Measurements from ENCODE around the gene OCIAD2. TPM values are rescaled to one million over a fixed set of nuclear protein-coding genes. Genes with fewer than 3 reads are reported as not detected.

Gene OCIAD2
- total and polyA plus RNA-seq, 2 of the 8 experiments (the other 6 are each of a cell fraction or from before 2014, with no cell fraction given) = 105 to 122 TPM

GRCh38 chr4:48908687-48909086 lies 2.1 kb upstream of the OCIAD2 start:
- Histone ChIP-seq H3K4me2 (ENCODE audit: insufficient read depth in 1 of 2, low read depth in 2 of 2, low read length in 2 of 2) (no peak overlapping the region), H4K20me1 (replicated peaks in 1 of 2; ENCODE audit: control insufficient read depth in 1 of 2, insufficient read depth in 2 of 2, low read length in 2 of 2) (peaks cover 0 to 1% of the 10 kb centered on the region in 2 experiments), H3K36me3 (ENCODE audit: control insufficient read depth in 2 of 4, insufficient read depth in 4 of 4, low read length in 3 of 4) (peaks cover 0 to 5% (median under 1%) of the 10 kb centered on the region in 4 experiments; a peak in 4 of 8 replicates), H3K4me1 (replicated peaks in 1 of 4; ENCODE audit: control insufficient read depth in 3 of 4, insufficient read depth in 4 of 4, low read length in 3 of 4) (peaks cover 0 to 9% (median 4%) of the 10 kb centered on the region in 4 experiments; a peak in 6 of 7 replicates), H3K4me3 (ENCODE audit: extremely low read depth in 1 of 4, insufficient read depth in 2 of 4, low read depth in 3 of 4, low read length in 4 of 4) (no peak overlapping the region), H2AFZ (ENCODE audit: low read length) (no peak overlapping the region), H3K56ac (replicated peaks; ENCODE audit: insufficient read length, low read depth, low read length) (no peak overlapping the region), H2BK15ac (ENCODE audit: low read length) (no peak overlapping the region), H3K14ac (ENCODE audit: insufficient read length) (no peak overlapping the region), H4K5ac (ENCODE audit: insufficient read length, low read depth, low read length) (no peak overlapping the region), H4K8ac (ENCODE audit: extremely low read depth, insufficient read depth, low read length) (no peak overlapping the region), H3K79me1 (ENCODE audit: low read depth, low read length) (no peaks in the 10 kb centered on the region), H2BK5ac (ENCODE audit: low read depth, low read length) (no peak overlapping the region), H3K27me3 (replicated peaks in 1 of 4; ENCODE audit: control insufficient read depth in 3 of 4, extremely low read depth in 1 of 4, insufficient read depth in 3 of 4, low read length in 3 of 4) (no peaks in the 10 kb centered on the region), H3K9ac (replicated peaks in 1 of 4; ENCODE audit: extremely low read depth in 1 of 4, low read depth in 3 of 4, low read length in 3 of 4) (no peak overlapping the region), H3K27ac (ENCODE audit: low read depth, low read length) (no peak overlapping the region), H3K4ac (replicated peaks; ENCODE audit: insufficient read length, low read depth, low read length) (no peak overlapping the region), H2AK5ac (ENCODE audit: low read depth, low read length) (no peak overlapping the region), H3K9me3 (ENCODE audit: insufficient read depth in 2 of 2, low read depth in 1 of 2, low read length in 1 of 2) (no peaks in the 10 kb centered on the region), H2BK20ac (ENCODE audit: low read length) (no peak overlapping the region), H4K91ac (replicated peaks; ENCODE audit: insufficient read length, low read length) (no peak overlapping the region), H2BK120ac (replicated peaks; ENCODE audit: low read depth, low read length) (no peak overlapping the region), H3K23me2 (ENCODE audit: low read depth, low read length) (peaks cover 8% of the 10 kb centered on the region), H3K79me2 (ENCODE audit: control insufficient read depth in 1 of 2, insufficient read depth in 2 of 2, low read length in 2 of 2) (no peaks in the 10 kb centered on the region; a peak in 1 of 4 replicates), H2BK12ac (ENCODE audit: low read depth, low read length) (no peak overlapping the region), H3K18ac (ENCODE audit: extremely low read depth, low read length) (no peak overlapping the region), H3K23ac (ENCODE audit: insufficient read length) (no peak overlapping the region)
- DNase-seq (ENCODE audit: low read depth in 1 of 2, low spot score in 2 of 2) = no peak
- ChIA-PET CTCF (ENCODE audit: partially characterized antibody) (no interaction called here), POLR2A (ENCODE audit: partially characterized antibody) (no interaction called here)
- FAIRE-seq = no peak
- TF ChIP-seq KDM4A (IDR thresholded peaks at IDR 0.05; ENCODE audit: low read depth, low read length, severe bottlenecking) = no peak
- no peak for TF ChIP-seq CREB1 (IDR thresholded peaks at IDR 0.05)
- TF ChIP-seq E2F6 (IDR thresholded peaks at IDR 0.05) = no peak
- no peak for TF ChIP-seq POU5F1 (IDR thresholded peaks at IDR 0.05; ENCODE audit: low read depth, low read length)
- no peak for TF ChIP-seq SP1 (IDR thresholded peaks at IDR 0.05; ENCODE audit: low read depth, low read length)
- TF ChIP-seq HDAC6 (IDR thresholded peaks at IDR 0.05; ENCODE audit: low read depth, low read length) = no peak
- TF ChIP-seq YY1 (IDR thresholded peaks at IDR 0.05; ENCODE audit: low read depth, low read length) = no peak
- no peak for TF ChIP-seq CTBP2 (IDR thresholded peaks at IDR 0.05; ENCODE audit: borderline replicate concordance, insufficient read depth, insufficient read length, low read length)
- TF ChIP-seq SIRT6 (IDR thresholded peaks at IDR 0.05; ENCODE audit: low read length) = no peak
- TF ChIP-seq SP4 (IDR thresholded peaks at IDR 0.05; ENCODE audit: low read length) = no peak
- TF ChIP-seq BCL11A (IDR thresholded peaks at IDR 0.05; ENCODE audit: low read depth in 2 of 2, low read length in 2 of 2) = no peak
- no peak for TF ChIP-seq BRCA1 (IDR thresholded peaks at IDR 0.05; ENCODE audit: low read depth, low read length)
